Measurements from ENCODE around the gene ACSM2A. TPM values are rescaled to one million over a fixed set of nuclear protein-coding genes. Genes with fewer than 3 reads are reported as not detected.
"Not testable (repeated sequence)": the region's sequence is repeated elsewhere in the genome, so short reads cannot be mapped to it uniquely, and the experiment has no call there.

Gene ACSM2A
- total RNA-seq, 2 donors from 2014 or later: not detected

GRCh38 chr16:20424129-20424866, 27.0 kb upstream of the ACSM2A start:
- WGBS, 2 experiments (ENCODE audit: insufficient coverage in 1 of 2, insufficient read length in 1 of 2): 80 to 84% methylated on average over 2 of the region's 2 CpGs
- TF ChIP-seq, protein P1, sequence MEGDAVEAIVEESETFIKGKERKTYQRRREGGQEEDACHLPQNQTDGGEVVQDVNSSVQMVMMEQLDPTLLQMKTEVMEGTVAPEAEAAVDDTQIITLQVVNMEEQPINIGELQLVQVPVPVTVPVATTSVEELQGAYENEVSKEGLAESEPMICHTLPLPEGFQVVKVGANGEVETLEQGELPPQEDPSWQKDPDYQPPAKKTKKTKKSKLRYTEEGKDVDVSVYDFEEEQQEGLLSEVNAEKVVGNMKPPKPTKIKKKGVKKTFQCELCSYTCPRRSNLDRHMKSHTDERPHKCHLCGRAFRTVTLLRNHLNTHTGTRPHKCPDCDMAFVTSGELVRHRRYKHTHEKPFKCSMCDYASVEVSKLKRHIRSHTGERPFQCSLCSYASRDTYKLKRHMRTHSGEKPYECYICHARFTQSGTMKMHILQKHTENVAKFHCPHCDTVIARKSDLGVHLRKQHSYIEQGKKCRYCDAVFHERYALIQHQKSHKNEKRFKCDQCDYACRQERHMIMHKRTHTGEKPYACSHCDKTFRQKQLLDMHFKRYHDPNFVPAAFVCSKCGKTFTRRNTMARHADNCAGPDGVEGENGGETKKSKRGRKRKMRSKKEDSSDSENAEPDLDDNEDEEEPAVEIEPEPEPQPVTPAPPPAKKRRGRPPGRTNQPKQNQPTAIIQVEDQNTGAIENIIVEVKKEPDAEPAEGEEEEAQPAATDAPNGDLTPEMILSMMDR (conservative IDR thresholded peaks at IDR 0.05): no peak
- Mint-ChIP-seq H3K4me3 (no peak overlapping the region), H3K27ac (no peak overlapping the region), H3K4me1 (no peaks in the 10 kb centered on the region), H3K27me3 (ENCODE audit: insufficient read depth) (peaks cover 3% of the 10 kb centered on the region), H3K36me3 (ENCODE audit: low read depth) (no peaks in the 10 kb centered on the region), H3K9me3 (no peaks in the 10 kb centered on the region)
- H3K4me3 ChIP-seq (ENCODE audit: low read length): no peak overlapping the region
- no peak overlapping the region for H3K9ac ChIP-seq (ENCODE audit: extremely low read depth, low read length, poor library complexity, severe bottlenecking)
- no peaks in the 10 kb centered on the region for H3K27me3 ChIP-seq (ENCODE audit: control insufficient read depth, insufficient read depth, low read length, poor library complexity, severe bottlenecking)
- H3K4me1 ChIP-seq (ENCODE audit: control insufficient read depth, insufficient read depth, low read length): no peaks in the 10 kb centered on the region
- no peaks in the 10 kb centered on the region for H3K9me3 ChIP-seq (ENCODE audit: control insufficient read depth, low read length)
- H3K36me3 ChIP-seq (ENCODE audit: control insufficient read depth, insufficient read depth, low read length): no peaks in the 10 kb centered on the region
- DNase-seq: no peak
- H3K27ac ChIP-seq (ENCODE audit: low read depth, low read length): no peak overlapping the region

DNA sequence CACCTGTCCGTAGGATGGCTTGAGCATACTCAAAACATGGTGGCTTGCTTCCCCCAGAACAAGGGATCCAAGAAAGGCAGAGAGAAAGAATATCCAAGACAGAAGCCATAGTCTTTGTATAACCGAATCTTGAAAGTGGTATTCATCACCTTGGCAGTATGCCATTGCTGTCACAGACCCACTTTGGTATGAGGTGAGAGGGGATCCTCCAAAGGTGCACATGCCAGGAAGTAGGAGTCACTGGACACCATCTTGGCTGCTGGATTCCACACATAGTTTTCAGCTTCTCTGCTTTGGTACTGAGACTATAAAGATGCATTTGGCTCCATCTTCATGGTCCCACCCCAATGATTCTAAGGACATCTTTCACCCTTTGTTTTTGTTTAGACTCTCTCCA, 23.9 kb upstream of the ACSM2A start:
- H3K4me1 Mint-ChIP-seq; H3K27ac Mint-ChIP-seq; H3K4me3 Mint-ChIP-seq; H3K9me3 ChIP-seq (ENCODE audit: control insufficient read depth, low read length); H3K4me1 ChIP-seq (ENCODE audit: control insufficient read depth, insufficient read depth, low read length); H3K9ac ChIP-seq (ENCODE audit: extremely low read depth, low read length, poor library complexity, severe bottlenecking); H3K27ac ChIP-seq (ENCODE audit: low read depth, low read length); H3K27me3 ChIP-seq (ENCODE audit: control insufficient read depth, insufficient read depth, low read length, poor library complexity, severe bottlenecking); H3K4me3 ChIP-seq (ENCODE audit: low read length); H3K36me3 Mint-ChIP-seq (ENCODE audit: low read depth); H3K9me3 Mint-ChIP-seq; H3K36me3 ChIP-seq (ENCODE audit: control insufficient read depth, insufficient read depth, low read length); DNase-seq; H3K27me3 Mint-ChIP-seq (ENCODE audit: insufficient read depth): not testable (repeated sequence)
- 71 to 79% methylated on average over 1 to 2 of the region's 2 CpGs for WGBS, 2 experiments (ENCODE audit: insufficient coverage in 1 of 2, insufficient read length in 1 of 2)

- H3K9me3 Mint-ChIP-seq; H3K27ac ChIP-seq (ENCODE audit: low read depth, low read length); H3K36me3 Mint-ChIP-seq (ENCODE audit: low read depth); DNase-seq; H3K4me1 Mint-ChIP-seq; H3K4me3 Mint-ChIP-seq; H3K27ac Mint-ChIP-seq; H3K4me3 ChIP-seq (ENCODE audit: low read length); H3K27me3 ChIP-seq (ENCODE audit: control insufficient read depth, insufficient read depth, low read length, poor library complexity, severe bottlenecking); H3K4me1 ChIP-seq (ENCODE audit: control insufficient read depth, insufficient read depth, low read length); H3K9me3 ChIP-seq (ENCODE audit: control insufficient read depth, low read length); H3K36me3 ChIP-seq (ENCODE audit: control insufficient read depth, insufficient read depth, low read length); H3K27me3 Mint-ChIP-seq (ENCODE audit: insufficient read depth); H3K9ac ChIP-seq (ENCODE audit: extremely low read depth, low read length, poor library complexity, severe bottlenecking): not testable (repeated sequence)
- WGBS, 2 experiments (ENCODE audit: insufficient coverage in 1 of 2, insufficient read length in 1 of 2): 86 to 97% methylated on average over 3 to 7 of the region's 7 CpGs
Measured at GRCh38 chr16:20429499-20429898, 21.8 kb upstream of the ACSM2A start.

GRCh38 chr16:20430480-20430879, 20.8 kb upstream of the ACSM2A start:
- DNase-seq; H3K9me3 Mint-ChIP-seq; H3K27ac ChIP-seq (ENCODE audit: low read depth, low read length); H3K36me3 Mint-ChIP-seq (ENCODE audit: low read depth); H3K9me3 ChIP-seq (ENCODE audit: control insufficient read depth, low read length); H3K4me1 ChIP-seq (ENCODE audit: control insufficient read depth, insufficient read depth, low read length); H3K36me3 ChIP-seq (ENCODE audit: control insufficient read depth, insufficient read depth, low read length); H3K27ac Mint-ChIP-seq; H3K9ac ChIP-seq (ENCODE audit: extremely low read depth, low read length, poor library complexity, severe bottlenecking); H3K4me1 Mint-ChIP-seq; H3K27me3 Mint-ChIP-seq (ENCODE audit: insufficient read depth); H3K4me3 ChIP-seq (ENCODE audit: low read length); H3K4me3 Mint-ChIP-seq; H3K27me3 ChIP-seq (ENCODE audit: control insufficient read depth, insufficient read depth, low read length, poor library complexity, severe bottlenecking): not testable (repeated sequence)
- 93 to 100% methylated on average over 1 of the region's 1 CpG for WGBS, 2 experiments (ENCODE audit: insufficient coverage in 1 of 2, insufficient read length in 1 of 2)
